ENCODE data around the gene ZNF136. TPM values are rescaled to one million over a fixed set of nuclear protein-coding genes. Genes with fewer than 3 reads are reported as not detected.

Gene ZNF136
- total RNA-seq, 5 donors from 2014 or later (not counting 1 experiment from before 2014, with no cell fraction given): 20.2 to 39.3 (median 22.7) TPM

DNA sequence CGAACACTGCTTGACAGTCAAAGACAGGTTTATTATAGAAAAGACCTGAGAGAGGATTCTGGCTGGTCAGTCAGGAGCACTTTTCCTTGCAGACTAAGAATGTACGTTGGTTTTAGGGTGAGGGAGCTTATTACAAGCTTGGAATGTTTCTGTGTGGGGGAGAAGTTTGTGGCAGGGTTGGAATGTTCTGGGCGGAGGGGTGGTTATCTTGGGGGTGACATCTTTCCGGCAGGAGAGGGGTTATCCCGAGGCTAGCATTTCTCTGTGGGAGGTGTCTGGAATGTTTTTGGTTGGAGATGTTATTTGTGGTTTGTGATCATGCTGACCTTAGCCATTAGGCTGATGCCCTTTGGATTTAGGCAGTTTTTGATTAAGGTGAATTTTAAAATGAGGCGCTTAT is 61.8 kb downstream of the ZNF136 start:
- CTCF ChIA-PET: no interaction called here
- Mint-ChIP-seq H3K4me1 (no peaks in the 10 kb centered on the region), H3K27ac (no peak overlapping the region), H3K36me3 (peaks cover 42% of the 10 kb centered on the region), H3K27me3 (no peaks in the 10 kb centered on the region), H3K4me3 (no peak overlapping the region), H3K9me3 (peaks cover 0 to 4% (median 4%) of the 10 kb centered on the region in 3 donors)
- WGBS (ENCODE audit: insufficient coverage): 94% methylated on average over 4 of the region's 6 CpGs
- H3K4me3 ChIP-seq (ENCODE audit: control insufficient read depth in 1 of 2, extremely low read depth in 1 of 2, low read length in 1 of 2): no peak overlapping the region
- POLR2A ChIA-PET: interaction anchor here in 1 of 2 donors (0.8 kb wide), 1 partner anchor 10 kb away, joined by 3 read pairs; no protein-coding TSS in a partner anchor
- H3K27ac ChIP-seq (ENCODE audit: low read length): no peak overlapping the region
- no peaks in the 10 kb centered on the region for H3K27me3 ChIP-seq (replicated peaks in 1 of 2; ENCODE audit: control insufficient read depth in 2 of 2, extremely low read depth in 1 of 2, insufficient read depth in 2 of 2, low read length in 1 of 2)
- peaks cover 0 to 4% of the 10 kb centered on the region in 2 donors for H3K36me3 ChIP-seq (ENCODE audit: control insufficient read depth in 2 of 2, extremely low read depth in 1 of 2, insufficient read depth in 1 of 2, low read length in 1 of 2)
- no peaks in the 10 kb centered on the region for H3K4me1 ChIP-seq (ENCODE audit: control insufficient read depth in 1 of 2, extremely low read depth in 1 of 2, insufficient read depth in 2 of 2, low read length in 2 of 2)
- ATAC-seq (replicated peaks in 1 of 4) (no peak), DNase-seq (no peak)
- H3K9me3 ChIP-seq: no peaks in the 10 kb centered on the region

DNA sequence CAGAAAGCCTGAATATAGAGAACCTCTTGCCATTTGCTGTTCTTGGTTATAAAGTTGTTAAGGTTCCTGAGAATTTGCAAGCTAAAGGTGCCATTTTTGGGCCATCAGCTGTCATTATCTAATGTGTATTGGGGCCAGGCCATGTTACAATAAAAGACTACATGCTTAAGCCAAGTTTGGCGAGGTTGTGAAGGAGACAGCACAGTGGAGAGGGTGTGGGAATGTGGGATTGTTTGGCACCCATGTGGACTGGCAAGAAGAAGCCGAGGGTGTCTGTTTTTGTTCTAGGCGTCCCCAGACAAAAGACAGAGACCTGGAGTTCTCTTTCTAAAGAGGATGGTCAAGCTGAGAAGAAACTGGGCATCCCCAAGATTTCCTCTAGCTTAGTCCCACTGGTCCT is 67.1 kb downstream of the ZNF136 start:
- CTCF ChIA-PET: no interaction called here
- H3K9me3 Mint-ChIP-seq: peaks cover 0 to 19% (median 7%) of the 10 kb centered on the region in 3 donors
- H3K4me3 Mint-ChIP-seq: no peak overlapping the region
- Histone ChIP-seq H3K4me3 (ENCODE audit: control insufficient read depth in 1 of 2, extremely low read depth in 1 of 2, low read length in 1 of 2) (no peak overlapping the region), H3K4me1 (ENCODE audit: control insufficient read depth in 1 of 2, extremely low read depth in 1 of 2, insufficient read depth in 2 of 2, low read length in 2 of 2) (no peaks in the 10 kb centered on the region), H3K9me3 (no peaks in the 10 kb centered on the region), H3K27ac (ENCODE audit: low read length) (no peak overlapping the region), H3K36me3 (ENCODE audit: control insufficient read depth in 2 of 2, extremely low read depth in 1 of 2, insufficient read depth in 1 of 2, low read length in 1 of 2) (peaks cover 0 to 2% of the 10 kb centered on the region in 2 donors), H3K27me3 (replicated peaks in 1 of 2; ENCODE audit: control insufficient read depth in 2 of 2, extremely low read depth in 1 of 2, insufficient read depth in 2 of 2, low read length in 1 of 2) (no peaks in the 10 kb centered on the region)
- POLR2A ChIA-PET: no interaction called here
- H3K4me1 Mint-ChIP-seq: peaks cover 0 to 3% (median 0%) of the 10 kb centered on the region in 3 donors
- H3K27ac Mint-ChIP-seq: no peak overlapping the region
- 78% methylated on average over 1 of the region's 3 CpGs for WGBS (ENCODE audit: insufficient coverage)
- H3K27me3 Mint-ChIP-seq: no peaks in the 10 kb centered on the region
- ATAC-seq (replicated peaks in 1 of 4) (no peak), DNase-seq (no peak)
- peaks cover 71% of the 10 kb centered on the region for H3K36me3 Mint-ChIP-seq

DNA sequence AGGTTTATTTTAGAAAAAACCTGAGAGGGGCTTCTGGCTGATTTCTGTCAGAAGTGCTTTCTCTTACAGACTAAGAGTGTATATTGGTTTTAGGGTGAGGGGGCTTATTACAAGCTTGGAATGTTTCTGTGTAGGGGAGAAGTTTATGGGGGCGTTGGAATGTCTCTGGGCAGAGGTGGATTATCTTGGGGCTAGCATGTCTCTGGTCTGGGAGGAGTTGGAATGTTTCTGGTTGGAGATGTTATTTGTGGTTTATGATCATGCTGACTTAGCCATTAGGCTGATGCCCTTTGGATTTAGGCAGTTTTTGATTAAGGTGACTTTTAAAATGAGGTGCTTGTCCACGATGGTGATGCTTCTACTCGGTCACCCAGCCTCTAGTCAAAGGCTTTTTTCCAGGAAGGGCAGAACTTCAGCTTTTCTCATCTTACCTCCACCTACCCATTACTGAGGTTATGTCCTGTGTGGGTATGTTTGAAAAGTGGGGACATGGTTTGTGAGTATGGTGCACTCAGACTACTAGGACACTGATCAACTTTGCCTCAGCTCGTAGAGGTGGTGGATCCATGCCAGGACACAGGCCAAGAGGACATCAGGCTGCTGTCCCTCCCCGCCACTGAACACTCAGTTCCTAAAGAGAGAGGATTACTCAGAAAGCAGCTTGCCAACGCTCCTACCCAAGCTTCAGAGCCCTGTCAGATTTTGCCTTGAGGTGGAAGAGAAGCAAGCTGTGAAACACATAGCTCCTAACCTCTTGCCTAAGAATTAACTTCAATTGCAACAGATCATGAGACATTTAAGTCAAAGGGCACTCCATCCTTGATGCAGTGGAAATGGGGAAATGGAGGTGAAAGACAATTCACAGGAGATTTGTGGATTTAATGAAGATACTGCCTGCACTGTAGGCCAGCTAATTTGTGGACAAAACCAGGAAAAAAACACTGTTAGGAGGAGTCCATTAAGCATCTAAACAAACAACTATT is 68.1 kb downstream of the ZNF136 start:
- ChIA-PET POLR2A (no interaction called here), CTCF (interaction anchor here in 1 of 2 donors (0.6 kb wide), 1 partner anchor 30 kb away, joined by 3 read pairs; no protein-coding TSS in a partner anchor)
- Histone ChIP-seq H3K4me3 (ENCODE audit: control insufficient read depth in 1 of 2, extremely low read depth in 1 of 2, low read length in 1 of 2) (no peak overlapping the region), H3K9me3 (no peaks in the 10 kb centered on the region), H3K4me1 (ENCODE audit: control insufficient read depth in 1 of 2, extremely low read depth in 1 of 2, insufficient read depth in 2 of 2, low read length in 2 of 2) (no peaks in the 10 kb centered on the region), H3K27me3 (replicated peaks in 1 of 2; ENCODE audit: control insufficient read depth in 2 of 2, extremely low read depth in 1 of 2, insufficient read depth in 2 of 2, low read length in 1 of 2) (no peaks in the 10 kb centered on the region), H3K36me3 (ENCODE audit: control insufficient read depth in 2 of 2, extremely low read depth in 1 of 2, insufficient read depth in 1 of 2, low read length in 1 of 2) (peaks cover 0 to 2% of the 10 kb centered on the region in 2 donors), H3K27ac (ENCODE audit: low read length) (no peak overlapping the region)
- H3K4me1 Mint-ChIP-seq: peaks cover 0 to 3% (median 0%) of the 10 kb centered on the region in 3 donors
- 56% methylated on average over 3 of the region's 6 CpGs for WGBS (ENCODE audit: insufficient coverage)
- H3K36me3 Mint-ChIP-seq: peaks cover 70% of the 10 kb centered on the region
- no peak overlapping the region for H3K4me3 Mint-ChIP-seq
- ATAC-seq (replicated peaks in 1 of 4): no peak
- H3K9me3 Mint-ChIP-seq: peaks cover 0 to 19% (median 7%) of the 10 kb centered on the region in 3 donors
- DNase-seq: no peak
- no peaks in the 10 kb centered on the region for H3K27me3 Mint-ChIP-seq
- no peak overlapping the region for H3K27ac Mint-ChIP-seq

DNA sequence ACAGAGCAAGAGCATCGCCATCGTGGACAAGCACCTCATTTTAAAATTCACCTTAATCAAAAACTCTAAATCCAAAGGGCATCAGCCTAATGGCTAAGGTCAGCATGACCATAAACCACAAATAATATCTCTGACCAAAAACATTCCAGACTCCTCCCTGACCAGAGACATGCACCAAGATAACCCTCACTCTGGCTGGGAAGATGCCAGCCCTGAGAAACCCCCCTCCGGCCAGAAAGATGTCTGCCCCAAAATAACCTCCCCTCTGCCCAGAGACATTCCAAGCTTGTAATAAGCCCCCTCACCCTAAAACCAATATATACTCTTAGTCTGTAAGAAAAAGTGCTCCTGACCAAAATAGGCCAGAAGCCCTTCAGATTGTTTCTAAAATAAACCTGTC is 70.1 kb downstream of the ZNF136 start:
- Histone ChIP-seq H3K27me3 (replicated peaks in 1 of 2; ENCODE audit: control insufficient read depth in 2 of 2, extremely low read depth in 1 of 2, insufficient read depth in 2 of 2, low read length in 1 of 2) (no peaks in the 10 kb centered on the region), H3K4me3 (ENCODE audit: control insufficient read depth in 1 of 2, extremely low read depth in 1 of 2, low read length in 1 of 2) (no peak overlapping the region), H3K36me3 (ENCODE audit: control insufficient read depth in 2 of 2, extremely low read depth in 1 of 2, insufficient read depth in 1 of 2, low read length in 1 of 2) (peaks cover 2 to 3% of the 10 kb centered on the region in 2 donors), H3K9me3 (no peaks in the 10 kb centered on the region), H3K27ac (ENCODE audit: low read length) (no peak overlapping the region), H3K4me1 (ENCODE audit: control insufficient read depth in 1 of 2, extremely low read depth in 1 of 2, insufficient read depth in 2 of 2, low read length in 2 of 2) (no peaks in the 10 kb centered on the region)
- Mint-ChIP-seq H3K4me1 (peaks cover 0 to 3% (median 0%) of the 10 kb centered on the region in 3 donors), H3K36me3 (peaks cover 73% of the 10 kb centered on the region), H3K9me3 (peaks cover 0 to 19% (median 7%) of the 10 kb centered on the region in 3 donors), H3K27ac (no peak overlapping the region), H3K27me3 (no peaks in the 10 kb centered on the region), H3K4me3 (no peak overlapping the region)
- CTCF ChIA-PET: no interaction called here
- POLR2A ChIA-PET: no interaction called here
- DNase-seq: no peak
- ATAC-seq (replicated peaks in 1 of 4): no peak
- 100% methylated on average over 2 of the region's 3 CpGs for WGBS (ENCODE audit: insufficient coverage)

DNA sequence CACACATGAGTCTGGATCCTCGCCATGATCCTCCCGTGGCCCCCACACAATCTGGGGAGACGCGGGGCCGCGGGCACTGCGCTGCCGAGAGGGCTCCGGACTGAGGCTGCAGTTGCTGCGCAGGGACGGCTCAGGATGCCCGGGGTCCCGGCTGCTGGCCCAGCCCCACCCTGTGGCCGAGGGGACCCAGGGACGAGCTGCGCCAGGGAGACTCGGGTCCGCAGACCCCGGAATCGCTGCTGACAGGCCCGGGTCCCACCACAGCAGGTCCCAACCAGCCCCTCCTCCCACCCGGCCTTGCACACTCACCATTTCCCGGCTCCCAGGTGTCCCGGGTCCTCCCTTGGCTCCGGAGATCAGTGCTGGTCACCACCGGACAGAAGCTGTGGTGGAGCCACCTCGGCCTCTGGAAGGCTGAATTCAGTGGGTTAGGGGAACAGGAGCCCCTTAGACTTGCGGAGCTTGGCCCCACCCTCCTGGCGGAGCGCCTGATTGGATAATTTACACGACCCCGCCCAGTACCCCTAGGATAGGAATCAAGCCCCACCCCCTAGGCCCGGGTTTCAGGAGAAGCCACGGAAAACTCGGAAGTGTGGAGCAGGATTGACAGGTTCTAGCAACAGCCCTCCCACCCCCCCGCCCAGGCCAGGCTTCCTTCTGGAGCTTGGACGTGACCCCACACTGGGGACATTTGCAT is 74.4 kb downstream of the ZNF136 start:
- no peaks in the 10 kb centered on the region for H3K27me3 ChIP-seq (replicated peaks in 1 of 2; ENCODE audit: control insufficient read depth in 2 of 2, extremely low read depth in 1 of 2, insufficient read depth in 2 of 2, low read length in 1 of 2)
- ChIA-PET CTCF (interaction anchor here in 1 of 2 donors (0.5 kb wide), 1 partner anchor 84 kb away, joined by 4 read pairs; no protein-coding TSS in a partner anchor), POLR2A (interaction anchor here in 1 of 2 donors (0.5 kb wide), 1 partner anchor 83 kb away, joined by 4 read pairs; no protein-coding TSS in a partner anchor)
- H3K4me3 ChIP-seq (ENCODE audit: control insufficient read depth in 1 of 2, extremely low read depth in 1 of 2, low read length in 1 of 2): no peak overlapping the region
- Mint-ChIP-seq H3K27ac (no peak overlapping the region), H3K9me3 (peaks cover 3 to 25% (median 6%) of the 10 kb centered on the region in 3 donors), H3K4me1 (peaks cover 0 to 5% (median 0%) of the 10 kb centered on the region in 3 donors), H3K27me3 (no peaks in the 10 kb centered on the region), H3K36me3 (peaks cover 57% of the 10 kb centered on the region), H3K4me3 (no peak overlapping the region)
- no peaks in the 10 kb centered on the region for H3K4me1 ChIP-seq (ENCODE audit: control insufficient read depth in 1 of 2, extremely low read depth in 1 of 2, insufficient read depth in 2 of 2, low read length in 2 of 2)
- WGBS (ENCODE audit: insufficient coverage): over 99% methylated on average over 18 of the region's 37 CpGs
- H3K36me3 ChIP-seq (ENCODE audit: control insufficient read depth in 2 of 2, extremely low read depth in 1 of 2, insufficient read depth in 1 of 2, low read length in 1 of 2): peaks cover 3 to 5% of the 10 kb centered on the region in 2 donors
- no peaks in the 10 kb centered on the region for H3K9me3 ChIP-seq
- ATAC-seq (replicated peaks in 1 of 4) (no peak), DNase-seq (no peak)
- H3K27ac ChIP-seq (ENCODE audit: low read length): no peak overlapping the region

Measured in T-cell (primary cell).